Measurements from ENCODE around the gene FANCC.
"Not testable (repeated sequence)": the region's sequence is repeated elsewhere in the genome, so short reads cannot be mapped to it uniquely, and the experiment has no call there.

Gene FANCC

GRCh38 chr9:95302479-95302878 is 15.0 kb downstream of the FANCC start:
- no peak overlapping the region for H3K4me3 ChIP-seq (ENCODE audit: low read depth, low read length)
- DNase-seq (ENCODE audit: low read depth), result no peak
- TF ChIP-seq CTCF (IDR thresholded peaks at IDR 0.05; ENCODE audit: low read depth, low read length, missing control alignments), result no peak

- DNase-seq (ENCODE audit: low read depth), result no peak
- no peak for TF ChIP-seq CTCF (IDR thresholded peaks at IDR 0.05; ENCODE audit: low read depth, low read length, missing control alignments)
- H3K4me3 ChIP-seq (ENCODE audit: low read depth, low read length), result no peak overlapping the region
These were observed 19.7 kb downstream of the FANCC start for GRCh38 chr9:95297760-95298159.

DNA sequence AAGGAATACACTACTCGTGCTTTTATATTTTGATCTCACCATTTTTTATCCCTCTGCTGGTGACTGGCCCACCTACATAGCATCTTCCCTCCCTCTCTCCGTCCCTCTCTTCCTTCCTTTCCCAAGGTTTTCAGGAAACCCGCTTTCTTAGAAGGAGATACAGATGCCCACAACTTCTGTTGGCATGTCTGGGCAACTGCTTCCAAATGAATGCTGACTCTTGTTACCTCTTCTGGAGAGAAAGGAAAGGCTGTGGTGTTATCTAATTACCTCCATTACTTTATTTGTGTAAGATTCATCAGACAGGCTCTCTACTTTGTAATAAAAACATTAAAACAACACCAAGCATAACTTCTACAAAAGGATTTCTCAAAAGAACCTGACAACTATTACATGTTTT is 20.2 kb downstream of the FANCC start:
- DNase-seq (ENCODE audit: low read depth), result no peak
- TF ChIP-seq CTCF (IDR thresholded peaks at IDR 0.05; ENCODE audit: low read depth, low read length, missing control alignments), result no peak
- no peak overlapping the region for H3K4me3 ChIP-seq (ENCODE audit: low read depth, low read length)

- DNase-seq (ENCODE audit: low read depth), result no peak
- TF ChIP-seq CTCF (IDR thresholded peaks at IDR 0.05; ENCODE audit: low read depth, low read length, missing control alignments), result no peak
- no peak overlapping the region for H3K4me3 ChIP-seq (ENCODE audit: low read depth, low read length)
These were observed 20.7 kb downstream of the FANCC start for GRCh38 chr9:95296761-95297160.

DNA sequence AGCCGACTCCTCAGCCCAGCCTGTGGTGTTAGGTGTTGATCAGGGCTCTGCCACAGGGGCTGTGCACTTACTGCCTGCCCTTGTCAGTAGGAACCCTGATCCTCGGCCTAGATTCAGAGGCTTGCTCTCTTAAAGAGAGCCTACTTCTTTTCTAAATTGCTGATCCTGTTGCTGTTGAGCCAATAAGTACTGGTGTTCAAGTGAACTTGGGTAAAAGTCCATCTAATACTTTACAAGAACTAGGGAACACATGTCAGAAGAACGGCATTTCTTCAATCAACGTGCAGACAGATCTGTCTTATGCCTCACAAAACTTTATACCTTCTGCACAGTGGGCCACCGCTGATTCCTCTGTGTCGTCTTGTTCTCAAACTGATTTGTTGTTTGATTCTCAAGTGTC is 24.2 kb downstream of the FANCC start:
- H3K4me3 ChIP-seq (ENCODE audit: low read depth, low read length); DNase-seq (ENCODE audit: low read depth): not testable (repeated sequence)

GRCh38 chr9:95292226-95292625 is 25.3 kb downstream of the FANCC start:
- H3K4me3 ChIP-seq (ENCODE audit: low read depth, low read length), result no peak overlapping the region
- TF ChIP-seq CTCF (IDR thresholded peaks at IDR 0.05; ENCODE audit: low read depth, low read length, missing control alignments), result no peak
- DNase-seq (ENCODE audit: low read depth), result no peak

DNA sequence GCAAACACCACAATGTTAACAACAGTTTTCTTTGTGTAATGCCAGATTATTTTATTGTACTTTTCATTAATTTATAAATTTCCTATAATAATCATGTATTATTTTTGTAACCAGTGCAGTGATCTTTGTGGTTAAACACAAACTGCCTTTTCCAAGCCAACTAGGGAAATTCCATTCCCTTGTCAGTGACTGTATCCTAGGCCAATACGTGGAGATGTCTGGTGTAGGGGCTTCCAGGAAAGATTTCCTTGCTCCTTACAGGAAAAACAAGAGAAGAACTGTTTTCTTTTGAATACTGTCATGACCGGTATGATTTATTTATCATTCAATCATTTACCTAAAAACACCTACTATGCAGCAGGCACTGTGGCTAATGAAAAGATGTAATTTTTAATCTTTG is 31.4 kb downstream of the FANCC start:
- no peak for TF ChIP-seq CTCF (IDR thresholded peaks at IDR 0.05; ENCODE audit: low read depth, low read length, missing control alignments)
- no peak for DNase-seq (ENCODE audit: low read depth)
- no peak overlapping the region for H3K4me3 ChIP-seq (ENCODE audit: low read depth, low read length)

- no peak for DNase-seq (ENCODE audit: low read depth)
- no peak overlapping the region for H3K4me3 ChIP-seq (ENCODE audit: low read depth, low read length)
- no peak for TF ChIP-seq CTCF (IDR thresholded peaks at IDR 0.05; ENCODE audit: low read depth, low read length, missing control alignments)
These were observed 32.2 kb downstream of the FANCC start for GRCh38 chr9:95285307-95285706.

Data from GM12864 (cell line).